Choroid plexus epithelial cell (primary cell): ENCODE results near the gene RAD23B.

Source experiments
- DNase-seq: peaks from one replicate; pipeline ENCODE4 v3.0.0-alpha.2; 2010; ENCODE audit warnings: low read depth
- H3K4me3 ChIP-seq: 2 replicates; pipeline ENCODE4 v1.5.1; 2011; ENCODE audit warnings: low read depth, mild to moderate bottlenecking, control low read depth, low read length, moderate library complexity
- TF ChIP-seq, protein P1 (sequence below): conservative IDR thresholded peaks from 2 replicates; pipeline ENCODE4 v1.5.1; 2011; ENCODE audit warnings: low read depth, mild to moderate bottlenecking, control low read depth, inconsistent platforms, low read length, moderate library complexity

RAD23B gene

DNA sequence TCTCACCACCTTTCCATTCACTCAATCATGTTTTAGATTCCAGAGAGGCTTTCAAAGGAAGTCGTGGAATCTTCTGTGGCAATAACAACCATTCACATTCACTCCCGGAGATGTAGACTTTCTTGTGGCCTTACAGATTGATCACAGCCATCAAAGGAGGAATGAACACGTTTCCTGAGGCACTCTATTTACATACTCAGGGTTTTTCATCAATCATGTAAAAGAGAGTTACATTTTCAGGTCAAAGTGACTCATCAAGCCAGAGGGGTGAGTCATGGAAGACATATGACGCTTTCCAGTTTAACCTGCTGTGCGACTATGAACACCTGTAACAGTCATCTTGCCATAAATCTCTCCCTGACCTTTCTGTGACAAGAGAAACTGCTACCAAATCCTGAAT lies 39.3 kb upstream of the RAD23B start:
- DNase-seq = peak; percentile 65
- no peak overlapping the region for H3K4me3 ChIP-seq
- TF ChIP-seq, protein P1, sequence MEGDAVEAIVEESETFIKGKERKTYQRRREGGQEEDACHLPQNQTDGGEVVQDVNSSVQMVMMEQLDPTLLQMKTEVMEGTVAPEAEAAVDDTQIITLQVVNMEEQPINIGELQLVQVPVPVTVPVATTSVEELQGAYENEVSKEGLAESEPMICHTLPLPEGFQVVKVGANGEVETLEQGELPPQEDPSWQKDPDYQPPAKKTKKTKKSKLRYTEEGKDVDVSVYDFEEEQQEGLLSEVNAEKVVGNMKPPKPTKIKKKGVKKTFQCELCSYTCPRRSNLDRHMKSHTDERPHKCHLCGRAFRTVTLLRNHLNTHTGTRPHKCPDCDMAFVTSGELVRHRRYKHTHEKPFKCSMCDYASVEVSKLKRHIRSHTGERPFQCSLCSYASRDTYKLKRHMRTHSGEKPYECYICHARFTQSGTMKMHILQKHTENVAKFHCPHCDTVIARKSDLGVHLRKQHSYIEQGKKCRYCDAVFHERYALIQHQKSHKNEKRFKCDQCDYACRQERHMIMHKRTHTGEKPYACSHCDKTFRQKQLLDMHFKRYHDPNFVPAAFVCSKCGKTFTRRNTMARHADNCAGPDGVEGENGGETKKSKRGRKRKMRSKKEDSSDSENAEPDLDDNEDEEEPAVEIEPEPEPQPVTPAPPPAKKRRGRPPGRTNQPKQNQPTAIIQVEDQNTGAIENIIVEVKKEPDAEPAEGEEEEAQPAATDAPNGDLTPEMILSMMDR = no peak

- no peak for DNase-seq
- no peak overlapping the region for H3K4me3 ChIP-seq
- TF ChIP-seq, protein P1 = peak; percentile 37
These were observed 36.5 kb upstream of the RAD23B start for GRCh38 chr9:107246259-107247254.

DNA sequence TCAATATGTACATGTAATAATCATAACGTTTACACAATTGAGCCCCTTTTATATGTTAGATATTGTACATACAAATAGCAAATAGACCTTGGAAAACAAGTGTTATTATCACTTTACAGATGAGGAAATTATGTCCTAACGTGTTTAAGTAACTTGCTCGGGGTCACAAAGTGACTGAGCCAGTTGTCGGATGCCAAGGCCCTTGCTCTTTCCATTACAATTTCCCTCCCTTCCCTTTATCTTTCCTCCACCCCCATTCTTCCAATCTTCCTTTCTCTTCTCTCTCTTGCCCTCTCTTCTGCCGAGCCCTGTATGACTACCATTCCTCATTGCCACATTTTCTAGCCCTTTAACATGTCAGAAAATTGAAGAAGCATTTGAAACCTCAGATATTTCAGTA lies 34.4 kb upstream of the RAD23B start:
- no peak overlapping the region for H3K4me3 ChIP-seq
- TF ChIP-seq, protein P1 = no peak
- no peak for DNase-seq

- no peak overlapping the region for H3K4me3 ChIP-seq
- TF ChIP-seq, protein P1 = no peak
These were observed 33.9 kb upstream of the RAD23B start for GRCh38 chr9:107249131-107249533.

DNA sequence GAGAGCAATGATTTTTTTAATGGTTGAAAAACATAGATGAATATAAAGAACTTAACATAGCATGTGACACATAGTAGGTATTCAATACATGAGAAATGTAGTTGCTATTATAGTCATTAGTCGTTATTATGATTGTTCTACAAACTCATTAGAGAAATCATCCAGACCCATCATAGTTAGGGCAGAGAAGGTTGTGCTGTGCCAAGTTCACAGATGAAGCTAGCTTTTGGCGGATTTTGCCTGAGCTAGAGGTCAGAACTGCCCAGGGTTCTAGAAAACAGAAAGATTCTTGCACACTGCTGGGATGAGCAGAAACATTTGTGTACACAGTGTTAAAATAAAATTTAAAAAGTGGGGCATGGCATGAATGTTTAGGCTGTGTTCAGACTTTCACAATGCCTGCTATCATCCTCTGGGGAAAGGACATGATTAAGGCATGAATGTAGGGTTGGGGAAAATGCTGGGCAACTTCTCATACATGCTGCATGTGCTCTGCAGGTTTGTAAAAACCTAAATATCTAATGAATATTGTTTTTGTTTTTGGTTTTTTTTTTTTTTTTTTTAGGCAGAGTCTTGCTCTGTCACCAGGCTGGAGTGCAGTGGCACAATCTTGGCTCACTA lies 33.3 kb upstream of the RAD23B start:
- TF ChIP-seq, protein P1 = no peak

More at GRCh38 chr9:107249131-107249533, 33.9 kb upstream of the RAD23B start:
- DNase-seq = peak; percentile 55

GRCh38 chr9:107251756-107252322 lies 31.2 kb upstream of the RAD23B start:
- TF ChIP-seq, protein P1 = no peak
- DNase-seq = peak; percentile 82
- H3K4me3 ChIP-seq = no peak overlapping the region

More for the DNA sequence above, 33.3 kb upstream of the RAD23B start:
- no peak for DNase-seq
- no peak overlapping the region for H3K4me3 ChIP-seq
